HL-60 (cell line): ENCODE data around the gene KLRC4.
"Not testable (repeated sequence)": the region's sequence is repeated elsewhere in the genome, so short reads cannot be mapped to it uniquely, and the experiment has no call there.

ENCODE experiments used
- DNase-seq, 2 experiments: peaks; one replicate each; pipeline ENCODE4 v3.0.0-alpha.2; 2010 to 2020; ENCODE audit warnings: low read depth in 1 of 2, low spot score in 1 of 2
- H3K27ac ChIP-seq: fragments of 250-450 bp; sonication (Bioruptor Pico); replicated peaks from 2 replicates; pipeline ENCODE4 v1.5.1; 2020; ENCODE audit warnings: mild to moderate bottlenecking, moderate library complexity
- H3K27me3 ChIP-seq: fragments of 250-450 bp; sonication (Bioruptor Pico); 2 replicates; pipeline ENCODE4 v1.5.1; 2021; ENCODE audit warnings: mild to moderate bottlenecking, moderate library complexity; ENCODE audit not compliant: insufficient read depth, poor library complexity, severe bottlenecking
- H3K4me3 ChIP-seq: replicated peaks from 2 replicates; pipeline ENCODE4 v1.5.1; 2011; ENCODE audit warnings: mild to moderate bottlenecking, control low read depth, low read length; ENCODE audit not compliant: insufficient read depth
- CTCF ChIP-seq: IDR thresholded peaks from one replicate; pipeline ENCODE4 v1.5.1; 2011; ENCODE audit warnings: low read length, control low read depth, inconsistent platforms; ENCODE audit not compliant: insufficient read depth
- GABPA ChIP-seq: IDR thresholded peaks from 2 replicates; pipeline ENCODE4 v1.6.1; 2012; ENCODE audit warnings: low read depth
- POLR2AphosphoS5 ChIP-seq: IDR thresholded peaks from 2 replicates; pipeline ENCODE4 v1.6.1; 2012; ENCODE audit warnings: low read depth
- REST ChIP-seq: IDR thresholded peaks from 2 replicates; pipeline ENCODE4 v1.6.1; 2012; ENCODE audit warnings: low read depth; ENCODE audit not compliant: insufficient replicate concordance
- SPI1 ChIP-seq: IDR thresholded peaks from 2 replicates; pipeline ENCODE4 v1.6.1; 2012; ENCODE audit warnings: low read depth, mild to moderate bottlenecking, borderline replicate concordance

KLRC4 gene

GRCh38 chr12:10395390-10395998, 14.1 kb downstream of the KLRC4 start:
- peak overlapping the region; percentile 97 for H3K27ac ChIP-seq
- H3K4me3 ChIP-seq = no peak overlapping the region
- TF ChIP-seq POLR2AphosphoS5 (peak; percentile 61; the same call in 1 of the 2 replicates), CTCF (no peak), SPI1 (peak; percentile 81), REST (no peak), GABPA (no peak)
- peak; percentile 78 to 81 for DNase-seq
- H3K27me3 ChIP-seq = no peaks in the 10 kb centered on the region

- not testable (repeated sequence) for H3K4me3 ChIP-seq, DNase-seq, H3K27me3 ChIP-seq
- H3K27ac ChIP-seq = peak overlapping the region; percentile 97
These were observed 14.9 kb downstream of the KLRC4 start for GRCh38 chr12:10394531-10395152.

GRCh38 chr12:10393291-10393690, 16.3 kb downstream of the KLRC4 start:
- no peaks in the 10 kb centered on the region for H3K27me3 ChIP-seq
- H3K4me3 ChIP-seq = no peak overlapping the region
- DNase-seq = no peak
- H3K27ac ChIP-seq = peak overlapping the region; percentile 48
- TF ChIP-seq REST (no peak), POLR2AphosphoS5 (no peak), CTCF (no peak), GABPA (no peak), SPI1 (no peak)

- no peak overlapping the region for H3K4me3 ChIP-seq
- H3K27me3 ChIP-seq = no peaks in the 10 kb centered on the region
- TF ChIP-seq POLR2AphosphoS5 = peak; percentile 88
- no peak for TF ChIP-seq REST
- peak; percentile 87 to 88 for DNase-seq
- H3K27ac ChIP-seq = peak overlapping the region; percentile 48
These were observed 17.1 kb downstream of the KLRC4 start for GRCh38 chr12:10392394-10392930.

GRCh38 chr12:10390991-10391390, 18.6 kb downstream of the KLRC4 start:
- not testable (repeated sequence) for H3K27me3 ChIP-seq, H3K4me3 ChIP-seq, DNase-seq, H3K27ac ChIP-seq
